HG03025 (cell line): ENCODE data around the gene CPE.
"Not testable (repeated sequence)": the region's sequence is repeated elsewhere in the genome, so short reads cannot be mapped to it uniquely, and the experiment has no call there.

ENCODE experiments used
- ATAC-seq: cut with Tn5 transposase; IDR thresholded peaks from one replicate; pipeline ENCODE4 v1.9.1; 2021; ENCODE audit warnings: mild to moderate bottlenecking, moderate library complexity; ENCODE audit not compliant: unreplicated experiment, low FRiP score

Gene CPE

DNA sequence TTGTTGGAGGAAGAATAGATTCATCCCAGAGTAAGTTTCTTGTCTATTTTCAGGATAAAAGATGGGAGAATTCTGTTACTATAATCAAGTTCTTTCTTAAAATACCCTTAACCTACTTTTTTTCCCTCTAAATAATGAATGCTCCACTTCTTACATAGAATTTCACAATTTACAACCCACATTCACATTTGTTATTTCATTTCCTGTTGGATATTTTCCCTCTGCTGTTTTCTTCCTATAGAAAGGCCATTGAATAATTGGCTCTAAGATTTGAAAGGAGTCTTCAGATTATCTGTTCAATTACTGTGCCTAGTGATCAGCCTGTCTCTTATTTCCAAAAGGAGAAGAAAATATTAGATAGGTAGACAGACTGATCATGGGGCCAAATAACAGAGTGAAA, 79.7 kb downstream of the CPE start:
- ATAC-seq = no peak

DNA sequence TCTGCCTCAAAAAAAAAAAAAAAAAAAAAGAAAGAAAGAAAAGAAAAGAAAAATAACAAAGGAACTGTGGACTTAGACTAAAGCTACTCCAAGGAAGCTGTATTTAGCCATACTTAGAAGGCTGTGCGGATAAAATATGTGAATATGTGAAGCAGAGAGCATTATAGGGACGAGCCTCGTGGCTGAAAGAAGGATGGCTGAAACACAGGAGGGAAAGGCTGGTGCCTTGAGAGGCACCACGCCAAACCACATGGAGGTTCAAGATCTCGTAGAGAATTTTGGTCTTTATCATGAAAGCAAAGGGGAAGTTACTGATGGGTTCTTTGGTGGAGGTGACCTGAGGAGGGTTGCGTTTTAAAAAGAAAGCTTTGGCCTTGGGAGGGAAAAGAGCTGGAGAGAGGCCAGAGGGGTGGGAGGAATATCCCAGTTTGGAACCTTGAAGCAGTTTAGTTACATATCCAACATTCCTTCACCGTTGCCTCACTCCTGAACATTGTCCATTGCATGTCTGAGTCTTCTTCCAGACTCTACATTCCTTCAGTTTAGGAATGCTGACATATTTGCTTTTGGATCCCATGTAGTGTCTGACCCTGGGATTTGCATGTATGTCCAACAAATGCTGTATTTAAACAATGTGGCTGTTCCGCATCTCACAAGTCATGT, 82.5 kb downstream of the CPE start:
- no peak for ATAC-seq

DNA sequence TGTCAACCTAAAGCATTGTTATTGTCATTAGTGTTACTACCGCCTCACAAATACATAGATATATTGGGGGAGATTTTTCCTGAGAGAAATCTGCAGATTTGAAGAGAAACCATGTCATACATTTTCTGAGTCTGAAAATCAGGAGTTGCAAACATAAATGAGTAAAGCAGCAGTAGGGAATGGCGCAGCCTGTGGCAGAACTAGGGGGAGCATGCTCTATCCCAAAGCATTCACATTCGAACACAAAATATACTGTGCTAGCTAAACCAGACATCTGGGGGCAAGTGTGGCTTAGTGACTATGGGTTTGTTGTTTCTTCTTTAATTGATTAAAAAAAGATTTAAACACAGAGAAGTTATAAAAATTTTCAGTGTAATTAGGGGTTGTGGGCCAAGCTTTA, 83.2 kb downstream of the CPE start:
- ATAC-seq = no peak

- ATAC-seq = no peak
These were observed 85.6 kb downstream of the CPE start for GRCh38 chr4:165464376-165464775.

- peak; percentile 60 for ATAC-seq
These were observed 86.1 kb downstream of the CPE start for GRCh38 chr4:165464813-165465381.

DNA sequence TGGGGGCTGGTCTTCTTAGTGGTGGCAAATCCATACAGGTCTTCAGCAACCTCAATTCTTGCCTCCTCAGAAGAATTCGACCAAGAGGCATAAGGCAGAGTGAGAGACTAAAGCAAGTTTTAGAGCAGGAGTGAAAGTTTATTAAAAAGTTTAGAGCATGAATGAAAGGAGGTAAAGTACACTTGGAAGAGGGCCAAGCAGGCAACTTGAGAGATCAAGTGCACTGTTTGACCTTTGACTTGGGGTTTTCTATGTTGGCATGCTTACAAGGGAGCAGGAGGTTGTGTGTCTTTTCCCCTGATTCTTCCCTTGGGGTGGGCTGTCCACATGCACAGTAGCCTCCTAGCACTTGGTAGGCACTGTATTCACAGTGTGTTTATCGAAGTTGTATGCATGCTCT, 91.2 kb downstream of the CPE start:
- no peak for ATAC-seq

- ATAC-seq = no peak
These were observed 94.3 kb downstream of the CPE start for GRCh38 chr4:165472943-165473676.

DNA sequence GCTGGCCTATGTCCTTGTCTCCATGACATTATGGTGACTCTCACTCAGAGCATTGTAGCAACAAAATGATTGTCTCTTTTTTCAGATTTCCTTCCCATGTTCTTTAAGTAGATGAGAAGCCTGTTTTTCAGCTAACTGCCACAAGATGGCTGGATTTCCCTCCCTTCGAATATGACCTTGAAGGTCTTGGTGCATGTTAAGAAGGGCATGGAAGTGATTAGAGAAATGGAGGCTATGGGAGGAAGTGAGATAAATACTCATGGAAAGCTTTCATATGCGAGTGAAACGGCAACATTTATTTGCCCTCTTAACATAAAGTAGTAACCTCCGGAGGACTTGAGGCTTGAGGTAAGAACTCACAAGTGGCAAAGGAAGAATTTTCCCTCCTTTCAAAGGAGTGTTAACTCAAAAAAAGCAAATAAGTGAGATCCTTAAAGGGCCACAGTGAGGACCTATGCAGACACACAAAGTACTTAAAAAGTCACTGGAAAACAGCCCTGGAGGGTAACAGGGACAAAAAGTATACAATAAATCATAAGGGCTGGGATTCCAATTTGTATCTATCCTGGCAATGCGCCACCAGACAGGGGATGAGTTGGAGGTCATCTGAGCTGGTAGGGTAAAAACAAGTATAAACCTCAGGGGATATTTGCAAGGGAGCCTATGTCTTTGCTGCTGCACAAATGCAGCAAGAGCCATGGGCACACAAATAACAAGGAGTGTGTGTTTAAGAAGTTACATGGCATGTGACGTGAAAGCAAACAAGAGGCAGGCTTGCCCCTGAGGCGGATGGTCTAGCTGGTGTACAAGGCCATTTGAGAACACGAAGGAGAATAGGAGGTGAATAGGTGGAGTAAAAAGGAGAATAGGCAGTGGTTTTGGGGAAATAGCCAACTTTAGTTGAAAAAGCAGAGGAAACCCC, 96.2 kb downstream of the CPE start:
- no peak for ATAC-seq

- no peak for ATAC-seq
These were observed 96.9 kb downstream of the CPE start for GRCh38 chr4:165475706-165476070.

- no peak for ATAC-seq
These were observed 97.6 kb downstream of the CPE start for GRCh38 chr4:165476214-165477098.

DNA sequence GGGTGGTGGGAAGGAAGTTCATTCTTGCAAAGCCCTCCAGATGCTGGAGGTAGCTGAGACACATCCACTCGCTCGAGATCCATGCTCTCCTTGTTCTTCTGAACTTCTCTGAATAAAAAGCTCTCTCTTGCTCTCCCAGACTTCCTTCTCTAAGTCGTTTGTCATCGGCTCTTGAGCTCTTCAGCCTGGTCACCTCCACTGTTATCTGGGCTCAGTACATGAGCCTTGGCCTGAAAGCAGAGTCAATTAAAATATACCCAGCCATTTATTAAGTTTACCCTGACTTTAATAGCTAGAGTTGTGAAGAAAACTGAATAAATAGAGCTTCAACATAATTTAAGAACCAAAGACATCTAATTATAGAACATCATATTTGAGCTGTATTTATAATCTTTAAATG, 99.0 kb downstream of the CPE start:
- no peak for ATAC-seq

GRCh38 chr4:165478260-165478659, 99.5 kb downstream of the CPE start:
- no peak for ATAC-seq

DNA sequence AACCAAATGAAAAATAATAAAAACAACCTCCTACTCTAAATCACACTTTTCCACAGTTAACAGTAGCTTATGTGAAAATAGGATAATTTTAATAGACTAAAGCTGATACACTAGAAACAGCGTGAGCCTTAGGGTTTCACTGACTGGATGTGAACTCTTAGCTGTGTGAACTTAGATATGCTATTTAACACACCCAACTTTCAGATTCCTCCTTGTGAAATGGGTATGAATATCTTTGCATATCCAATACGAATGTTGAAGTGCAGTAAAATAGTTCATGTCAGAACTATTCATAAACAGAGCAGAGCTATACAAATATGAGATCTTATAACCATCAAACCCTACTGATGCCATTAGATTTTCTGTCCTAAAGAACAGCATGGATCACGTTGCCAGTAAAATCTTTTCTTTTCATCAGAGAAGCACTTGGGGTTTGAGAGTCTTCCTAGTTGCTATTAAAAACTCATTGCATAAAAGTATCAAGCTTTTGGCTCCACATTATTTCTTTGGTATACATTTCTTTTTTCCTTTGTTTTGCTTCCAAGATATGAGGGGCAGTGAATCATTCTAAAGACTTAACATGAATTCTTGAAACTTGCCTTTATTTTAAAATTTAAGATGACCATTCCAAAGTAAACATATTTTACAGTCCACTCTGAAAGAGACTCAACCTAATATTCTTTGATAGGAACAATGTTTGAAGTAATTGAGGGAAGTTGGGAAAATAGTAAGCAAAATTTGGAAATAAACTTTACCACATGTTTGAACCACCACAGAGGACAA, 102.4 kb downstream of the CPE start:
- no peak for ATAC-seq

- no peak for ATAC-seq
These were observed 111.0 kb downstream of the CPE start for GRCh38 chr4:165489786-165490185.

DNA sequence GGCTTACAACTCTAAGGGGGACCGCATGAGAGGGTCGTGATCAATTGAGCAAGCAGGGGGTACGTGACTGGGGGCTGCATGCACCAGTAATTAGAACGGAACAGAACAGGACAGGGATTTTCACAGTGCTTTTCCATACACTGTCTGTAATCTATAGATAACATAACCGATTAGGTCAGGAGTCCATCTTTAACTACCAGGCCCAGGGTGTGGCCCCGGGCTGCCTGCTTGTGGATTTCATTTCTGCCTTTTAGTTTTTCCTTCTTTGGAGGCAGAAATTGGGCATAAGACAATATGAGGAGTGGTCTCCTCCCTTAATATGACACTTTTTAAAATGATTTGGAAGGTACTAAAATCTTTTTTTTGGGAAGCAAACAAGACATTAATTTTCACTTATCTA, 113.8 kb downstream of the CPE start:
- ATAC-seq = not testable (repeated sequence)

DNA sequence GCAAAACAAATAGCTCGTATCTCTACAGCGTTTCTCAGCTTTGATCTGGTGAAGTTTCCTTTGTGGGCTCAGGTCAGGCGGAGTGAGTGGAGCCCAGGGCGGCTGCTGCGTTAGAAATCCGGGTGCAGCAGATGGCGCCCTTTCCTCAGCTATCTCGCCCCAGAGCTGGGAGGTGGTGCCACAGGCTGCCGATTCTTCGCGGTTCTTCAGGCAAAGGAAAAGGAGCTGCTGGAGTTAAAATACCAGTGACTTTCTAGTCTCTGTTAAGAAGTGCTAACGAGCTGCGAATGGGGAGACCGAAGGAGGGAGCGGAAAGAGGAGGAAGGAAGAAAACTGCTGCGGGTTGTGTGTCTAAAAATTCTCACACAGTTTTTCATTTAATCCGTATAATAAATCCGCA, 114.6 kb downstream of the CPE start:
- ATAC-seq = peak; percentile 90

- ATAC-seq = no peak
These were observed 124.4 kb downstream of the CPE start for GRCh38 chr4:165502916-165503907.

DNA sequence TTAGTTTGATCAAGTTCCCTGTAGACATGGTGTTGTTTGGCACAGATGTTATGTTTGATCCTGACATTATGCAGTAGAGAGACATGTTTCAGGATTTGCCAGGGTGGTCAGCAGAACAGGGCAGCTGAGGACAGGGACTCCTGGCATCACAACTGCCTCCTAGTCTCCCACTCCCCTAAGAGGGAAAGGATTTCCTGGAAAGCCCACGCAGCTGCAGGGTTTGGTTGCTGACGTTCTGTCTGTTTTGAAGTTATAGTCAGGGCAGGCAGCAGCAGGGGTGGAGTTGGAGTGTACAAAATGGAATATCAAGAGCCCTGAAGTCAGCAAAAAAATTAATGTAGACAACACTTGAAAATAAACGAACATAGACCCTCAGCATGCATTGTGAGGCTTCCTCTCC, 125.4 kb downstream of the CPE start:
- ATAC-seq = no peak
